Immature natural killer cell (primary cell): Measurements from ENCODE around the gene CXCR5. TPM values are rescaled to one million over a fixed set of nuclear protein-coding genes. Genes with fewer than 3 reads are reported as not detected.
A peak's percentile ranks its signal among the peaks of the same experiment; 100 is the strongest.

Experiments used
- DNase-seq, 3 donors: peaks; one replicate each; pipeline ENCODE4 v3.0.0; 2022; ENCODE audit warnings: mixed read lengths in 1 of 3
- H3K27ac Mint-ChIP-seq, 6 donors: one replicate each; pipeline ENCODE4 v1.8.0; 2020; ENCODE audit warnings: mixed read lengths in 6 of 6, mild to moderate bottlenecking in 5 of 6, inconsistent platforms in 4 of 6, moderate library complexity in 3 of 6
- H3K27me3 Mint-ChIP-seq, 3 donors: one replicate each; pipeline ENCODE4 v1.8.0; 2020 to 2021; ENCODE audit warnings: low read depth in 3 of 3, mild to moderate bottlenecking in 3 of 3, mixed read lengths in 3 of 3, moderate library complexity in 3 of 3, inconsistent platforms in 1 of 3
- H3K36me3 Mint-ChIP-seq, 3 donors: one replicate each; pipeline ENCODE4 v1.8.0; 2020; ENCODE audit warnings: mixed read lengths in 3 of 3, inconsistent platforms in 2 of 3, mild to moderate bottlenecking in 2 of 3
- H3K4me1 Mint-ChIP-seq, 2 donors: one replicate each; pipeline ENCODE4 v1.8.0; 2020; ENCODE audit warnings: inconsistent platforms in 2 of 2, mild to moderate bottlenecking in 2 of 2, mixed read lengths in 2 of 2, moderate library complexity in 1 of 2
- H3K4me3 Mint-ChIP-seq, 5 donors: one replicate each; pipeline ENCODE4 v1.8.0; 2020; ENCODE audit warnings: mild to moderate bottlenecking in 5 of 5, mixed read lengths in 5 of 5, inconsistent platforms in 3 of 5, moderate library complexity in 3 of 5
- H3K9me3 Mint-ChIP-seq, 6 donors: one replicate each; pipeline ENCODE4 v1.8.0; 2020; ENCODE audit warnings: mild to moderate bottlenecking in 6 of 6, mixed read lengths in 6 of 6, inconsistent platforms in 4 of 6, moderate library complexity in 3 of 6
- polyA plus RNA-seq, 3 donors: library from polyadenylated mRNA; unstranded; fragments of 300-500 nt; fragmentation: Illumina TruSeq; gene quantifications; one replicate each; pipeline ENCODE4 v1.2.3, GENCODE V29; 2021

The CXCR5 gene
- polyA plus RNA-seq, 3 donors from 2014 or later, result 0.05 to 0.30 TPM; not detected in 1

DNA sequence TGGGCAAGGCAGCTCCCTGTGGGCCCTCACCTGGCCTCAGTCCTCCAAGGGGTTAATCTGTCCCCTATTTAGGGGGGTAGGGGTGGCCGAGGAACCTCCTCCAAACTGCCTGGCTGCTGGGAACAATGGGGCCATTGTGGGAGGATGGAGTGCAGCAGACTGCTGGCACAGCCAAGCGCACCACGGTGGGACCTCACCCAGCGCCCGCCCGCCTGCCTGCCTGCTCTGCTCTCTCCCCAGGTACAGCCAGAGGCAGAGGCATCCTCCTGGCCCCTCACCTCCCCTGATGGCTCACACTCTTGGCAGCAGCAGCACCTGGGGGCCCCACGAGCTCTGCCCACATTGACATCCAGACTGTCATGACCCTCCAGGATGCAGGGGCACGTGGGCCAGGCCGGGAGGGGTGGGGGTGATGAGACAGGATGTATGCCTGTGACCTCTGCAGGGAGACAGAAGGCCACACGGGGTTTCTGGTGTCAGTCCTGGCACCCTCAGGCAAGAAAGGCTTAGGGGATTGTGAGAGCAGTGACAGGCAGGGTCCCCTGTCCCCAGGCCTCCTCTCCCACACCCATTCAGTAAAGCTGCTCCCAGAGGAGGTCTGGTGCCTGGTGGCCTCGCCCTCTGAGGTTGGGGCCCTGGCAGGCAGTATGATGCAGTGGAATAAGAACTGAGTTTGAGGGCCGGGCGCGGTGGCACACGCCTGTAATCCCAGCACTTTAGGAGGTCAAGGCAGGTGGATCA lies 30.7 kb downstream of the CXCR5 start:
- peak; percentile 82 to 84 (median 83) for DNase-seq
- H3K27ac Mint-ChIP-seq, result peak overlapping the region; percentile 99 to 100 (median 100)
- H3K4me3 Mint-ChIP-seq, result peak overlapping the region; percentile 80 to 95 (median 85)
- peaks cover 0 to 6% (median 0%) of the 10 kb centered on the region in 3 donors for H3K36me3 Mint-ChIP-seq
- H3K4me1 Mint-ChIP-seq, result peaks cover 88 to 89% of the 10 kb centered on the region in 2 donors
- H3K27me3 Mint-ChIP-seq, result peaks cover 26 to 52% (median 30%) of the 10 kb centered on the region in 3 donors
- no peaks in the 10 kb centered on the region for H3K9me3 Mint-ChIP-seq

- no peaks in the 10 kb centered on the region for H3K9me3 Mint-ChIP-seq
- peaks cover 28 to 55% (median 32%) of the 10 kb centered on the region in 3 donors for H3K27me3 Mint-ChIP-seq
- DNase-seq, result peak; percentile 41 to 53 (median 50)
- H3K4me3 Mint-ChIP-seq, result peak overlapping the region; percentile 80 to 95 (median 85)
- peaks cover 90 to 96% of the 10 kb centered on the region in 2 donors for H3K4me1 Mint-ChIP-seq
- peak overlapping the region; percentile 99 to 100 (median 100) for H3K27ac Mint-ChIP-seq
- H3K36me3 Mint-ChIP-seq, result peaks cover 0 to 6% (median 0%) of the 10 kb centered on the region in 3 donors
These were observed 31.3 kb downstream of the CXCR5 start for GRCh38 chr11:118914987-118915386.

GRCh38 chr11:118915396-118915795 lies 31.7 kb downstream of the CXCR5 start:
- H3K36me3 Mint-ChIP-seq, result peaks cover 0 to 6% (median 0%) of the 10 kb centered on the region in 3 donors
- DNase-seq, result no peak
- peak overlapping the region; percentile 80 to 95 (median 85) for H3K4me3 Mint-ChIP-seq
- peaks cover 94 to 99% of the 10 kb centered on the region in 2 donors for H3K4me1 Mint-ChIP-seq
- peaks cover 28 to 55% (median 32%) of the 10 kb centered on the region in 3 donors for H3K27me3 Mint-ChIP-seq
- peak overlapping the region; percentile 99 to 100 (median 100) for H3K27ac Mint-ChIP-seq
- H3K9me3 Mint-ChIP-seq, result no peaks in the 10 kb centered on the region

DNA sequence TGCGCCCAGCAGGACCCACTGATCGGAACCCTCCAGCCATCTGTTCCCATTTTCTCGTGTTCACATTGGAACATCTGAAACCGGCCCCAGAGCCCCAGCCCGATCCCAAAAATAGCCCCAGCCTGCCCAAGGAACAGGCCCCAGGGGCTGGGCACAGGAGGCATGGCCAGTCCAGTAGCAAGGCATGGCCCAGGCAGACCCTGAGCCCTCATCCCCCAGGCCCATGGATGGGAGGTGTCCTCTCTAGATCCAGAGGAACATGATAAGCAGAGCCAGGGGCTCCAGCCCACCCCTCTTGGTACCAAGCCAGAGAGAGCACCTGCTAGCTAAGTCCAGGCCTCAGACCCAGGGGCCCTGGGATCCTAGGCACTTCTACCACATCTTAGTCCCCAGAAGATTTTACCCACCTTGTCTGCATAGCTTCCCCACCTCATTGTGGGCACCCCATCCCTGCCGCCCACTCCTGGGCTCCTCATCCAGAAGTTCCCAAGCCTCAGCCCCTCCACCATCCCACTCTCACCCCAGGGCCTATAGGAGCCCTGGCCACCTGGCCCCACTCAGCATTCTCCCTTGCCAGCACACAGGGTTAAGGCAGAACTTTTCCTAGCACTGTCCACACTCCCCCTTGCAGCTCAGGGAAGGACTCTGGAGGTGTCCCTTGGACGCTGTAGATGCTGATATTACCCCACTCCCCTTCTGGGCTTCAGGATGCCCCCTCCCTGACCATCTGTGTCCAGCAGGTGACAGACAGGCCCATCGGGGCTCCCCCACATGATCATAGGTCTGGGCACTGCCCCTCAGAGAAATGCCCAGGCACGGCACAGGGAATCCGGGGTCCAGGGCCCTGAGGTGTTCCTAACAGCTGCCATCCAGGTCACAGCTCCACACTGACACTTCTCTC lies 32.5 kb downstream of the CXCR5 start:
- no peak for DNase-seq
- peaks cover 27 to 51% (median 32%) of the 10 kb centered on the region in 3 donors for H3K27me3 Mint-ChIP-seq
- H3K36me3 Mint-ChIP-seq, result peaks cover 4 to 8% (median 4%) of the 10 kb centered on the region in 3 donors
- H3K27ac Mint-ChIP-seq, result peak overlapping the region; percentile 99 to 100 (median 100)
- peak overlapping the region; percentile 84 to 95 (median 90) for H3K4me3 Mint-ChIP-seq
- no peaks in the 10 kb centered on the region for H3K9me3 Mint-ChIP-seq
- peaks cover 98 to 100% of the 10 kb centered on the region in 2 donors for H3K4me1 Mint-ChIP-seq

DNA sequence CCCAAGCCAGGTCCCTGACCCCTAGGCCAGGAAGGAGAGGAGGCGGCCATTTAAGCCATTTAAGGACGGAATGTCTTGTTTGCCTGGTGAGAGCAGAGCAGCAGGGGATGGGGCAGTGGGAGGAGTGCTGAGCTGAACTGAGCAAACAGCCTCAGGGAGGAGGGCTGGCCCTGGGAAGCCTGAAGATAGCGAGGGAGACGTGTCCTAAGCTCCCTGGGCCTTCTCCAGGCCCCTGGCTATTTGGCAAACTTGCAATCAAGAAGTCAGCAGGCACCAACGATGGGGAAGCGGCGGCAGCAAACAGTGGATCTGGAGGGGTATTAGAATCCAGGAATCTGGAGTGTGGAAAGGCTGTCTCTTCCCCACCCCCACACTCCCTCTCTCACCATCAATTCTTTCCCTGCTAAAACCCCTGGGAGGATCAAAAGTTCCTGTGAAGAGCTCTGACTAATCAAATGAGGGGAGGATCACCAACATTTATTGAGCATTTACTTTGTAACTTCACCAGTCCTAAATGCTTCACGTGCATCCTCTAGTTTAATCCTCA lies 33.2 kb downstream of the CXCR5 start:
- H3K4me1 Mint-ChIP-seq, result peaks cover 96 to 97% of the 10 kb centered on the region in 2 donors
- no peak for DNase-seq
- peak overlapping the region; percentile 99 to 100 (median 100) for H3K27ac Mint-ChIP-seq
- H3K4me3 Mint-ChIP-seq, result peak overlapping the region; percentile 84 to 99 (median 91)
- H3K27me3 Mint-ChIP-seq, result peaks cover 24 to 44% (median 32%) of the 10 kb centered on the region in 3 donors
- peaks cover 4 to 8% (median 4%) of the 10 kb centered on the region in 3 donors for H3K36me3 Mint-ChIP-seq
- no peaks in the 10 kb centered on the region for H3K9me3 Mint-ChIP-seq

GRCh38 chr11:118917481-118918127 lies 33.9 kb downstream of the CXCR5 start:
- peaks cover 23 to 37% (median 31%) of the 10 kb centered on the region in 3 donors for H3K27me3 Mint-ChIP-seq
- DNase-seq, result peak; percentile 55 to 61 (median 60)
- peak overlapping the region; percentile 99 to 100 (median 100) for H3K27ac Mint-ChIP-seq
- H3K36me3 Mint-ChIP-seq, result peaks cover 4 to 8% (median 4%) of the 10 kb centered on the region in 3 donors
- peak overlapping the region; percentile 84 to 99 (median 91) for H3K4me3 Mint-ChIP-seq
- H3K4me1 Mint-ChIP-seq, result peaks cover 89 to 91% of the 10 kb centered on the region in 2 donors
- no peaks in the 10 kb centered on the region for H3K9me3 Mint-ChIP-seq

- H3K36me3 Mint-ChIP-seq, result peaks cover 4 to 8% (median 4%) of the 10 kb centered on the region in 3 donors
- H3K4me1 Mint-ChIP-seq, result peaks cover 88 to 91% of the 10 kb centered on the region in 2 donors
- peak overlapping the region; percentile 84 to 99 (median 91) for H3K4me3 Mint-ChIP-seq
- H3K27ac Mint-ChIP-seq, result peak overlapping the region; percentile 99 to 100 (median 100)
- DNase-seq, result peak; percentile 40 to 62 (median 58)
- H3K27me3 Mint-ChIP-seq, result peaks cover 21 to 40% (median 31%) of the 10 kb centered on the region in 3 donors
- H3K9me3 Mint-ChIP-seq, result no peaks in the 10 kb centered on the region
These were observed 34.5 kb downstream of the CXCR5 start for GRCh38 chr11:118918128-118918685.

DNA sequence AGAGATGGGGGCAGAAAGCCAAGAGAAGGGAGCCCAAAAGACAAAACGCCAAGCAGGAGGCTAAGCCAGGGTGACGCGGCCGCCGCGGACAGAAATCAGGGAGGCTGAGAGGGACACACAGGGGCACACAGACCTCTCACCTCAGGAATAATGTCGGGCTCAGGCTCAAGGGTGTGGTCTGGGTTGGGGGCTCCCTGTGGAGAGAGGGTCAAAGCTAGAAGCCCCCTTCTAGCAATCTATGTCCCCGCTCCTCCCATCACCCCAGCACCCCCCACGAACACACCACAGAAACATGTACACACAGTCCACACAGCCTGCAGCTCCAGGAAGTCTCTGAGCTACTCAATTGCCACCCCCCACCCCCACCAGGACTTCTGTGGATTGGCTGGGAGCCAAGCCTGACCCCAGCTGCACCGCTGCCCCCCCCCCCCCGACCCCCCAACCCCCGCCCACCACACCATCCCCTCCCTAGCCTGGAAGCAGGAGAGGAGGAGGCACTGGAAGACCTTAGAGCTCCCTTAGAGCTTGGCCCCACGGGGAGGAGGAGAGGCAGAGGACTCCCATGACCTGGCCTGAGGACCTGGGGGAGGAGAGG lies 35.1 kb downstream of the CXCR5 start:
- Mint-ChIP-seq H3K27ac (peak overlapping the region; percentile 99 to 100 (median 100)), H3K36me3 (peaks cover 5 to 9% (median 8%) of the 10 kb centered on the region in 3 donors), H3K4me3 (peak overlapping the region; percentile 84 to 99 (median 91)), H3K9me3 (no peaks in the 10 kb centered on the region), H3K4me1 (peaks cover 88 to 91% of the 10 kb centered on the region in 2 donors), H3K27me3 (peaks cover 19 to 38% (median 31%) of the 10 kb centered on the region in 3 donors)
- peak in 1 of 3 donors; percentile 42 for DNase-seq

DNA sequence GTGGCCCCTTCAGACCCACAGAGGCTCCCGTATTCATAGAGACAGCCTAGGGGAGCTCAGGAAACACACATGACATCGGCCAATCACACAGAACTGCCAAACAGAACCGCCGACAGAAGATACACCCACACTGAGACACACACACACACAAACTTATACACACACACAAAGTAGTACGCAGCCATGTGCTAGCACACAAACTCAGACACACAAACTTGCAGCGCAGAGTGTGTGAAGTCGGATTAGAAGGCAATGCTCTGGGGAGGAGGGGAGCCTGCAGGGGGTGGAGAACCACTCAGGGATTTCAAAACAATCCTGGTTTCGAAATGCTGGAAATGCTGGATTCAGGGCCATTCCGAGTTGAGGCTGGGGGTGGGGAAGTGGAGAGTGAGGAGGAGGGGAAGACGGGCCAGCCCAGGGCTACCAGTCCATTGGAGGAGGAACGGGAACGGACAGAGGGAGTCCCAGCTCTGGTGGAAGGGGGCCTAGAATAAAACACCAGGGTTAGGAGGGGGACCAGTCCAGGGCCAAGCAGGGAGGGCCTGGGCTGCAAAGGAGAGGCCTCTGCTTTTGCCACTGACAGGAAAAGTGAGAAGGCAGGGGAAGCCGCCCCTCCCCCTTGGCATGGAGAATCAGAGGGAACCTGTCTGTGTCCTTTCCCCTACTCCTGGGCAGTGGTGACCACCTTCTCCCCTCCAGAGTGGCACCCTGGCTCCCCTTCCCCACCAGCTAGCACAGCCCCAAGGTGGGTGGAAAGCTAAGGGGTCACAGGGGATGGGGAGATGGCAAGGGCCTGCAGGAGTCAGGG lies 37.6 kb downstream of the CXCR5 start:
- Mint-ChIP-seq H3K27me3 (peaks cover 20 to 35% (median 29%) of the 10 kb centered on the region in 3 donors), H3K27ac (peak overlapping the region; percentile 98 to 100 (median 99)), H3K36me3 (peaks cover 8 to 15% (median 12%) of the 10 kb centered on the region in 3 donors), H3K4me3 (peak overlapping the region; percentile 78 to 99 (median 91)), H3K4me1 (peaks cover 73 to 78% of the 10 kb centered on the region in 2 donors), H3K9me3 (peaks cover 0 to 3% (median 0%) of the 10 kb centered on the region in 6 donors)
- DNase-seq, result no peak

- Mint-ChIP-seq H3K9me3 (peaks cover 0 to 6% (median 0%) of the 10 kb centered on the region in 6 donors), H3K27ac (peak overlapping the region in 5 of 6 donors; percentile 45 to 99 (median 98)), H3K36me3 (peaks cover 7 to 17% (median 12%) of the 10 kb centered on the region in 3 donors), H3K4me3 (peak overlapping the region; percentile 92 to 99 (median 95)), H3K4me1 (peaks cover 73 to 78% of the 10 kb centered on the region in 2 donors), H3K27me3 (peaks cover 24 to 42% (median 31%) of the 10 kb centered on the region in 3 donors)
- DNase-seq, result no peak
These were observed 38.4 kb downstream of the CXCR5 start for GRCh38 chr11:118921929-118922744.
